Measurements from ENCODE around the gene LANCL2.

DNA sequence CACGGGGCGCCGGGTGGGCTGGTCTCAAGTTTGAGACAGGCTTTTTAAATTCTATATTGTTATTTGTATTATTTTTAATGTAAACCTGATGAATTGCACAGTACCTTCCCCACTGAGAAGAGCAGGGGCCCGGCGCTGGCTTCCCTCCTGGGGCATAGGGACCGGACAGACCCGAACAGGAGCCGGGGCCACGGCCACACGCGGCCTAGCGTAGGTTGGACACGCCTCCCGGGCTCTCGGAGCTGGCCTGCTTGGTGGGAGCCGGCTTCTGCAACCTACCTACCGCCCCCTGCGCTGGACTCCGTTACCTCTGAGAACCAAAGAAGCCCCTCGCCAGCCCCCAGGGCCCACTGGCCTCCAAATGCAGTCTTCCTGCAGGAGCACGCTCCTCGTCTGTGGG, 19.8 kb upstream of the LANCL2 start:
- TF ChIP-seq CTCF (IDR thresholded peaks at IDR 0.05; ENCODE audit: low read depth, low read length, missing input control) (no peak), MAX (IDR thresholded peaks at IDR 0.05) (no peak), ATF3 (IDR thresholded peaks at IDR 0.05) (no peak), REST (IDR thresholded peaks at IDR 0.05) (no peak), FOXA2 (IDR thresholded peaks at IDR 0.05) (no peak), YY1 (IDR thresholded peaks at IDR 0.05) (no peak)
